RWPE2 (cell line): ENCODE results near the gene SDC4.

Experiments
- ATAC-seq: fragments of 200-7000 bp; cut with Tn5 transposase; 3 replicates; pipeline ENCODE4 v1.9.1; 2021; ENCODE audit warnings: low read depth
- DNase-seq: peaks from one replicate; pipeline ENCODE4 v3.0.0-alpha.2; 2020; ENCODE audit warnings: low spot score
- H3K27ac ChIP-seq: fragments of 450-650 bp; 2 replicates; pipeline ENCODE4 v1.5.1; 2017; ENCODE audit warnings: mild to moderate bottlenecking; ENCODE audit not compliant: poor library complexity, severe bottlenecking
- H3K27me3 ChIP-seq: fragments of 250-450 bp; sonication (Bioruptor Pico); 2 replicates; pipeline ENCODE4 v1.5.1; 2021; ENCODE audit warnings: mild to moderate bottlenecking, moderate library complexity; ENCODE audit not compliant: insufficient read depth, poor library complexity, severe bottlenecking
- H3K36me3 ChIP-seq: fragments of 250-450 bp; sonication (Bioruptor Pico); 2 replicates; pipeline ENCODE4 v1.5.1; 2020; ENCODE audit warnings: low read depth, mild to moderate bottlenecking, moderate library complexity
- H3K4me1 ChIP-seq: fragments of 250-450 bp; sonication (Bioruptor Pico); 2 replicates; pipeline ENCODE4 v1.5.1; 2021; ENCODE audit warnings: mild to moderate bottlenecking, moderate library complexity; ENCODE audit not compliant: insufficient read depth, poor library complexity, severe bottlenecking
- H3K4me3 ChIP-seq: fragments of 250-450 bp; sonication (Bioruptor Pico); 2 replicates; pipeline ENCODE4 v1.5.1; 2021; ENCODE audit warnings: mild to moderate bottlenecking, moderate library complexity; ENCODE audit not compliant: severe bottlenecking
- H3K9me3 ChIP-seq: fragments of 250-450 bp; sonication (Bioruptor Pico); 2 replicates; pipeline ENCODE4 v1.5.1; 2021; ENCODE audit warnings: mild to moderate bottlenecking, moderate library complexity; ENCODE audit not compliant: severe bottlenecking
- TF ChIP-seq, protein P1 (sequence below): fragments of 450-650 bp; IDR thresholded peaks from one replicate; pipeline ENCODE4 v1.5.1; 2017; ENCODE audit warnings: mild to moderate bottlenecking, moderate library complexity; ENCODE audit not compliant: poor library complexity, severe bottlenecking

The SDC4 gene

GRCh38 chr20:45365444-45365970 lies 17.3 kb upstream of the SDC4 start:
- ATAC-seq = no peak
- Histone ChIP-seq H3K9me3 (no peaks in the 10 kb centered on the region), H3K27me3 (no peaks in the 10 kb centered on the region), H3K4me1 (peaks cover 14% of the 10 kb centered on the region), H3K27ac (no peak overlapping the region), H3K36me3 (peaks cover 37% of the 10 kb centered on the region), H3K4me3 (no peak overlapping the region)
- TF ChIP-seq, protein P1, sequence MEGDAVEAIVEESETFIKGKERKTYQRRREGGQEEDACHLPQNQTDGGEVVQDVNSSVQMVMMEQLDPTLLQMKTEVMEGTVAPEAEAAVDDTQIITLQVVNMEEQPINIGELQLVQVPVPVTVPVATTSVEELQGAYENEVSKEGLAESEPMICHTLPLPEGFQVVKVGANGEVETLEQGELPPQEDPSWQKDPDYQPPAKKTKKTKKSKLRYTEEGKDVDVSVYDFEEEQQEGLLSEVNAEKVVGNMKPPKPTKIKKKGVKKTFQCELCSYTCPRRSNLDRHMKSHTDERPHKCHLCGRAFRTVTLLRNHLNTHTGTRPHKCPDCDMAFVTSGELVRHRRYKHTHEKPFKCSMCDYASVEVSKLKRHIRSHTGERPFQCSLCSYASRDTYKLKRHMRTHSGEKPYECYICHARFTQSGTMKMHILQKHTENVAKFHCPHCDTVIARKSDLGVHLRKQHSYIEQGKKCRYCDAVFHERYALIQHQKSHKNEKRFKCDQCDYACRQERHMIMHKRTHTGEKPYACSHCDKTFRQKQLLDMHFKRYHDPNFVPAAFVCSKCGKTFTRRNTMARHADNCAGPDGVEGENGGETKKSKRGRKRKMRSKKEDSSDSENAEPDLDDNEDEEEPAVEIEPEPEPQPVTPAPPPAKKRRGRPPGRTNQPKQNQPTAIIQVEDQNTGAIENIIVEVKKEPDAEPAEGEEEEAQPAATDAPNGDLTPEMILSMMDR = no peak
- DNase-seq = peak; percentile 47

DNA sequence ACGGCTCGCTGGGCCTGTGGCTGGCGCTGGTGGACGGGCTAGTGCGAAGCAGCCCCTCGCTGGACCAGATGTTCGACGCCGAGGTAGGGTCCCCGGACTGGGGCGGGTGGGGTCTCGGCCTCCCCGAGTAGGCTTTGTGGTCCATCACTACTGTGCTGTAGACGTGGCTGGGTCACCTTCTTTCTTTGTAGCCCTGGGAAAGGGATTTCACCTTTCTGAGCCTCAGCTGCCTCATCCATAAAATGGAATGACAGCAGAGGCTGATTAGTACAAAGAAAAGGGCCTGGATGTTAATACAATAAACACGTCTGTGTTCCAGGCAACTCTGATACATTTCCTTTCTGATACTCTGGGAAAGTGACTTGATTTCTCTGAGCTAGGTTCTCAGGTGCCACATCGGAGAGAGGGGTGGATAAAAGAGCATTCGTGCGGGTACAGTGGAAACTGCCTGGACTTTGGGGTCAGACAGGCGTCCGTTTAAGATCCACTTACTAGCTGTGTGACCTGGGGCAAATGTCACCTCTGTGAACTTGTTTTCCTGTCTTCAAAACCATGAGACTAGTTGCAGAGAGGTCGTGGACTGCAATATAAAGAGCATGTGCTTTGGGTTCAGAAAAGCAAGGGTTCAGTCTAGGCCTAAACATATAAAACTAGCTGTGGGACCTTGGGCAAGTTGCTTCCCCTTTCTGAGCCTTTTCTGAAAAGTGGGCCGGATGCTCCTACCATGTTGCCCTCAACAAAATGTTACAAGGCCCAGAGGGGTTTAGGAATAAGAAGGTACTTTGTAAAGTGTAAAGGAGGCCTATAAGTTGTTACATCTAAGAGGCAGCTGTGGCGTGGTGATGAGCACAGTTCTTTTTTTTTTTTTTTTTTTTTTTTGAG lies 15.6 kb upstream of the SDC4 start:
- Histone ChIP-seq H3K27me3 (no peaks in the 10 kb centered on the region), H3K36me3 (peaks cover 33% of the 10 kb centered on the region), H3K4me1 (peaks cover 30% of the 10 kb centered on the region), H3K27ac (peak overlapping the region; percentile 91), H3K9me3 (no peaks in the 10 kb centered on the region), H3K4me3 (peak overlapping the region; percentile 62)
- ATAC-seq = no peak
- TF ChIP-seq, protein P1 = no peak
- peak; percentile 36 for DNase-seq

DNA sequence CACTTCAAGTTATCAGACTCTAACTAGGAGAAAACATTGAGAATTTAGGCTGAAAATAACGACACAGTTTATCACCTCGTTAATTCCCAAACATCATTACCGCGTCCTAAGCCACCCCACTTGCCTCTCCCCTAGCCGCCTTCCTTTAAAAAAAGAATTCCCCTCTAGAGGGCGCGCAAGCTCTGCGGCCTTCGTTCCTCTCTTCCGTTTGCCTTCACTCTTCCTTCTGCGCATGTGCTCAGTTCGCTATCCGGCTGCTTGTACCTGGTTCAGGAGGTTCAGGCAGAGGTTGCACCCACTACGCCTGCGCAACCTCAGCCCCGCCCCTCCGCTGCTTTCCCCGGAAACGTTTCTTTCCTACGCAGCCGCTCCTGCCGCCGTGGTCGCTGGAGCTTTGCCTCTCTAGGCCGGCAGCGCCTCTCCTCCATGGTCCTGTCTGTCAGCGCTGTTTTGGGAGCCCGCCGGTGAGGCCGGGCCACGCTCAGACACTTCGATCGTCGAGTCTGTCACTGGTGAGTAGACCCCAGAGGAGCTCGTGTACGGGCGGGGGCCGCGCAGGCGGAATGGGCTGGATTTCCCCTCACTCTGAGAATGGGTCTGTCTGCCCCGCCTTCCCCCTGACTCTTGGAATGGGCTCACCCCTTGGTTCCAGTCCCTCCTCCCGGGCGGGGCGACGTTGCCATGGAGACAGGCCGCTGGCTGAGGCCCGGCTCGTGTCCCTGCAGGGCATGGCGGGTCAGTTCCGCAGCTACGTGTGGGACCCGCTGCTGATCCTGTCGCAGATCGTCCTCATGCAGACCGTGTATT lies 14.8 kb upstream of the SDC4 start, which contains the start of gene SYS1:
Gene SYS1 (plus strand): TSS at position 353 of the 807 bp plus-strand sequence. CDS start 376 bp downstream, at position 729.
- Histone ChIP-seq H3K4me1 (peaks cover 39% of the 10 kb centered on the region), H3K4me3 (peak within 1 kb of the TSS; percentile 62), H3K27ac (peak within 1 kb of the TSS; percentile 91), H3K27me3 (no peaks in the 10 kb centered on the region), H3K9me3 (no peaks in the 10 kb centered on the region), H3K36me3 (peaks cover 27% of the 10 kb centered on the region)
- ATAC-seq (peak; percentile 75), DNase-seq (peak; percentile 100)
- TF ChIP-seq, protein P1 = peak; percentile 100

- peak overlapping the region; percentile 91 for H3K27ac ChIP-seq
- no peak for ATAC-seq
- peaks cover 21% of the 10 kb centered on the region for H3K36me3 ChIP-seq
- H3K27me3 ChIP-seq = no peaks in the 10 kb centered on the region
- H3K4me1 ChIP-seq = peaks cover 50% of the 10 kb centered on the region
- TF ChIP-seq, protein P1 = no peak
- H3K9me3 ChIP-seq = no peaks in the 10 kb centered on the region
- H3K4me3 ChIP-seq = no peak overlapping the region
- no peak for DNase-seq
Observed at GRCh38 chr20:45361793-45362192, 13.6 kb upstream of the SDC4 start.
